Activated T-helper 1 cell treated with anti-CD3 and anti-CD28 coated beads, Interleukin-12 subunit alpha, Interleukin-12 subunit beta, Interleukin-2, Interleukin-4 antibody, amounts not matched to agents 30 ng/mL and 10 ng/mL and 1 ng/mL, durations not matched to agents 14 hours and 24 hours and 36 hours (primary cell): ENCODE results near the gene CDHR1. TPM values are rescaled to one million over a fixed set of nuclear protein-coding genes. Genes with fewer than 3 reads are reported as not detected.

Experiments
- DNase-seq: peaks from one replicate; pipeline ENCODE4 v3.0.0; 2021; ENCODE audit warnings: low spot score
- H3K27ac Mint-ChIP-seq: one replicate; pipeline ENCODE4 v1.8.0; 2021; ENCODE audit warnings: mild to moderate bottlenecking, mixed read lengths
- H3K27me3 Mint-ChIP-seq: one replicate; pipeline ENCODE4 v1.8.0; 2022; ENCODE audit warnings: mild to moderate bottlenecking, moderate library complexity, mixed read lengths; ENCODE audit not compliant: insufficient read depth
- H3K36me3 Mint-ChIP-seq: one replicate; pipeline ENCODE4 v1.8.0; 2021; ENCODE audit warnings: low read depth, mixed read lengths
- H3K4me1 Mint-ChIP-seq: one replicate; pipeline ENCODE4 v1.8.0; 2021; ENCODE audit warnings: low read depth, mixed read lengths
- H3K4me3 Mint-ChIP-seq: one replicate; pipeline ENCODE4 v1.8.0; 2021; ENCODE audit warnings: mild to moderate bottlenecking, moderate library complexity, mixed read lengths
- H3K9me3 Mint-ChIP-seq: one replicate; pipeline ENCODE4 v1.8.0; 2021; ENCODE audit warnings: mixed read lengths
- intact Hi-C: fragments of 100-400 bp; cut with micrococcal nuclease; formaldehyde crosslinking; loops from one replicate; pipeline ENCODE4 v1.15.1; 2024
- total RNA-seq: library from RNA; stranded (reverse); gene quantifications from 2 replicates; pipeline ENCODE4 v1.2.3, GENCODE V29; 2022

The CDHR1 gene
- total RNA-seq, 1 donor from 2014 or later, result 0.47 TPM

DNA sequence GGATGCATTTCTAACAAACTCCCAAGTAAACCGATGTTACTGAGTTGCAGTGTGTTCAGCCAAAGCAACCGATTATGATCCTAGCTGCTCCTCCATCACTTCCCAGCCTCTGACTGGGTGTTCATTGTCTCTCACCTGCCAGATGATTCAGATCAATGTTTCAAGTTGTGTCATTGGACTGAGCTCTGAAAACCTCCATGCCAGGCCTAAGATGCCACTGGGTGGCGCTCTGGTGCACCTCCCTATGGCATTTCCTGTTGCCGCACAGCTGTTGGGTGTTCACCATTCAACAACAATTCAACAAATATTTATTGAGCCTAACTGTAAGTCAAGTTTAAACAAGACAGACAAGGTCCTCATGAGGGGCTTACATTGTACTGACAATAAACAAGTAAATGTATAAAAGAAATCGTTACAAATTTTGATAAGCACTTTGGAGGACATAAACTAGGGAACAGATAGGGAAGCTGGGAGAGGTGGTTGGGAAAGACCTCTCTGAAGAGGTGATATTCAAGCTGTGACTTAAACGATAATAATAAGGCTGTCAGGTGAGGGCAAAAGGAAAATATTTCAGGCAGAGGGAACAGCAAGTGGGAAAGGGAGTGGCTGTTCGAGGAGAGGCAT is 73.3 kb downstream of the CDHR1 start:
- H3K4me3 Mint-ChIP-seq, result no peak overlapping the region
- peak; percentile 62 for DNase-seq
- no peak overlapping the region for H3K27ac Mint-ChIP-seq
- no peaks in the 10 kb centered on the region for H3K36me3 Mint-ChIP-seq
- peaks cover 10% of the 10 kb centered on the region for H3K27me3 Mint-ChIP-seq
- H3K9me3 Mint-ChIP-seq, result no peaks in the 10 kb centered on the region
- peaks cover 26% of the 10 kb centered on the region for H3K4me1 Mint-ChIP-seq
- intact Hi-C loops, result loop anchor here (1.0 to 10.0 kb wide), 4 partner anchors 26 to 447 kb away; partner anchors contain the start of gene CCSER2

DNA sequence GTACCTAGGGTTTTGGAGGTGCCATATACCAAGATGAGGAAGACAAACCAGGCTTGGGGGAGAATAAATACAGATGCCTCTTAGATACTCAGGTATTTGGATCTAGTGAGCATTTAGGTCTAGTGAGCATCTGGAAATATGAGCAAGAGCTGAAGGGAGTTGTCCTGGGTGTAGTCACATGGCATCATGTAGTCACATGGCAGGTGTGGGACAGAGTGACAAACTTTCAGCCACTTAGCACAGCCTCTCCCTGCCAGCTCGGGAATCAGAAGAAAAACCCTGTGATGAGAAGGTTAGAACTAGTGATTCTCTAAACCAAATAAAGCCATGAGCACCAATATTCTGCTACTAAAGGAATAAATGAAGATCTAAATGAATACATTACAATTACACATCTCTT is 74.8 kb downstream of the CDHR1 start:
- DNase-seq, result no peak
- Mint-ChIP-seq H3K4me3 (no peak overlapping the region), H3K36me3 (no peaks in the 10 kb centered on the region), H3K4me1 (peaks cover 26% of the 10 kb centered on the region), H3K27ac (no peak overlapping the region), H3K9me3 (no peaks in the 10 kb centered on the region), H3K27me3 (peaks cover 3% of the 10 kb centered on the region)
- intact Hi-C loops, result loop anchor here (5.0 to 10.0 kb wide), 2 partner anchors 38 to 446 kb away; no protein-coding TSS in a partner anchor

Other genes with a start within 250 kb of the CDHR1 start
- gene GHITM, start 55.0 kb upstream of the CDHR1 start, total RNA-seq, result 140 and 142 TPM in 2 replicates
- gene GPR15LG, start 20.7 kb upstream of the CDHR1 start, total RNA-seq, result not detected in 2 replicates
- not detected in 2 replicates for gene LRIT2, start 31.0 kb downstream of the CDHR1 start, total RNA-seq
- not detected in 2 replicates for gene LRIT1, start 47.0 kb downstream of the CDHR1 start, total RNA-seq
- not detected in 2 replicates for gene RGR, start 50.5 kb downstream of the CDHR1 start, total RNA-seq
- 52.3 and 53.6 TPM in 2 replicates for gene CCSER2, start 134.1 kb downstream of the CDHR1 start, total RNA-seq